Activated CD4-positive, alpha-beta memory T cell treated with anti-CD3 and anti-CD28 coated beads, Interleukin-2, amount 10 ng/mL, durations not matched to agents 7 days and 5 days (primary cell): Measurements from ENCODE around the gene LDLRAD3. TPM values are rescaled to one million over a fixed set of nuclear protein-coding genes. Genes with fewer than 3 reads are reported as not detected.

ENCODE experiments used
- CTCF ChIA-PET: fragments of 350-600 bp; sonication (Branson Sonifier 250); formaldehyde crosslinking; loops from one replicate; lab custom pipeline; 2021; ENCODE audit warnings: antibody characterized with exemption, inconsistent platforms; lab: Charles Lee
- POLR2A ChIA-PET: fragments of 350-600 bp; sonication (Branson Sonifier 250); formaldehyde crosslinking; loops from one replicate; lab custom pipeline; 2021; ENCODE audit warnings: antibody characterized with exemption; lab: Charles Lee
- DNase-seq: peaks from one replicate; pipeline ENCODE4 v3.0.0-alpha.2; 2020
- H3K27ac Mint-ChIP-seq: one replicate; pipeline ENCODE4 v1.8.0; 2021; ENCODE audit warnings: mild to moderate bottlenecking, mixed read lengths
- H3K27me3 Mint-ChIP-seq: one replicate; pipeline ENCODE4 v1.8.0; 2021; ENCODE audit warnings: mixed read lengths
- H3K36me3 Mint-ChIP-seq: one replicate; pipeline ENCODE4 v1.8.0; 2021; ENCODE audit warnings: low read depth, mixed read lengths
- H3K4me1 Mint-ChIP-seq: one replicate; pipeline ENCODE4 v1.8.0; 2021; ENCODE audit warnings: mixed read lengths
- H3K4me3 Mint-ChIP-seq: one replicate; pipeline ENCODE4 v1.8.0; 2021; ENCODE audit warnings: mild to moderate bottlenecking, mixed read lengths
- H3K9me3 Mint-ChIP-seq: one replicate; pipeline ENCODE4 v1.8.0; 2021; ENCODE audit warnings: mixed read lengths
- total RNA-seq, 2 experiments: library from RNA; stranded (reverse); gene quantifications; one replicate each; pipeline ENCODE4 v1.2.3, GENCODE V29; 2021

The LDLRAD3 gene
- total RNA-seq, 2 experiments from 2014 or later = not detected

DNA sequence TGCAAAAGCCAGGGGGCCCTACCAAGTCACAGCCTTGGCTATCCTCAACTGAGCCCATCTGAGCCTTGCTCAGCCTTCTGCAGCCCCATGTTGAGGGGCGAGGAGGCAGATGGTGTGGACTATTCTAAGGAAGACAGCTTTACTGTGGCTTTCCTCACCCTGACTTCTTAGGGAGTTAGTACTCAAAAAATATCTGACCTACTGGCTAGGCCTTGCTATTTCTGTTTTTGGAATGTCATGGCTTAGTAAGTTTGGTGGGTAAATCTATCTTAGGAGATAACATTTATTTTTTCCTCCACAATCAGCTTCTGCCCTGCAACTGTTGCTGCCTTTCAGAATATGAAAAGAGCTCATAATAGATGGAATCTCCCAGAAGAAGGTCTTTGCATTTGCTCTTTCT, 80.9 kb downstream of the LDLRAD3 start:
- CTCF ChIA-PET = no interaction called here
- Mint-ChIP-seq H3K36me3 (no peaks in the 10 kb centered on the region), H3K9me3 (no peaks in the 10 kb centered on the region), H3K27me3 (peaks cover 2% of the 10 kb centered on the region), H3K27ac (no peak overlapping the region), H3K4me3 (no peak overlapping the region), H3K4me1 (no peaks in the 10 kb centered on the region)
- POLR2A ChIA-PET = no interaction called here
- DNase-seq = no peak

DNA sequence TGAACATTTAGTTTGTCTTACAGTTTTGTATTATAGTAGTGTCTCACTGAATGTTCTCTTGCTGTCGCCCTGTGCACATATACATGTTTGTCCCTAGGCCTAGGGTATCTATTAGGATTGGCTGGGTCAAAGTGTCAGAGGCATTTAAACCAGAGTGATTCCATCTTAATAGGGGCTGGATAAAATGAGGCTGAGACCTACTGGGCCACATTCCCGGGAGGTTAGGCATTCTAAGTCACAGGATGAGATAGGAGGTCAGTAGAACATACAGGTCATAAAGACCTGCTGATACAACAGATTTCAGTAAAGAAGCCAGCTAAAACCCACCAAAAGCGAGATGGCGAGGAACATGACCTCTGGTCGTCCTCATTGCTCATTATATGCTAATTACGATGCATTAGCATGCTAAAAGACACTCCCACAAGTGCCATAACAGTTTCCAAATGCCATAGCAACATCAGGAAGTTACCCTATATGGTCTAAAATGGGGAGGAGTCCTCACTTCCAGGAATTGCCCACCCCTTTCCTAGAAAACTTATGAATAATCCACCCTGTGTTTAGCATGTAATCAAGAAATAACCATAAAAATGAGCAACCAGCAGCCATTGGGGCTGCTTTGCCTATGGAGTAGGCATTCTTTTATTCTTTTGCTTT, 82.6 kb downstream of the LDLRAD3 start:
- DNase-seq = no peak
- Mint-ChIP-seq H3K9me3 (no peaks in the 10 kb centered on the region), H3K27ac (no peak overlapping the region), H3K36me3 (no peaks in the 10 kb centered on the region), H3K4me3 (no peak overlapping the region), H3K27me3 (peaks cover 2% of the 10 kb centered on the region), H3K4me1 (no peaks in the 10 kb centered on the region)
- ChIA-PET POLR2A (no interaction called here), CTCF (no interaction called here)

DNA sequence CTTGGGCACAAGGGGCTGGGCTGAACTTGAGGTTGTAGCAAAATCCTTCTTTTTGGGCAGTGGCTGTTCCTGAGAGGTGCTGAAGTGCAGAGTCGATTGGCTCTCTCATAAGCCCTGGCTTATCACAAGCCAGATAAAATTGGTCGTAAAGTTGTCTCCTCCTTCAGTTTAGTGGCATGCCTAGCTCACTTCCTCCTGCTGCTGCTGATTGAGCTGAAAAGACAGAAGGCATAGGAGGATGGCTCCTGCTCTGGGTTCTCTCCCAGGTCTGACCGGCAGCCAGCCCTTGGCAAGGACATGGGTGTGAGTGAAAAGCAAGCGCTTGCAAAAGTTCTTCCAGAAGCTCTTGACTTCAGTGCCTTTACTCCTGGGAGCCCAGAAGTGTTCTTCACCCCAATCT, 83.9 kb downstream of the LDLRAD3 start:
- H3K9me3 Mint-ChIP-seq = no peaks in the 10 kb centered on the region
- H3K27ac Mint-ChIP-seq = no peak overlapping the region
- DNase-seq = no peak
- H3K4me1 Mint-ChIP-seq = no peaks in the 10 kb centered on the region
- ChIA-PET CTCF (no interaction called here), POLR2A (no interaction called here)
- H3K27me3 Mint-ChIP-seq = peaks cover 2% of the 10 kb centered on the region
- no peaks in the 10 kb centered on the region for H3K36me3 Mint-ChIP-seq
- no peak overlapping the region for H3K4me3 Mint-ChIP-seq

DNA sequence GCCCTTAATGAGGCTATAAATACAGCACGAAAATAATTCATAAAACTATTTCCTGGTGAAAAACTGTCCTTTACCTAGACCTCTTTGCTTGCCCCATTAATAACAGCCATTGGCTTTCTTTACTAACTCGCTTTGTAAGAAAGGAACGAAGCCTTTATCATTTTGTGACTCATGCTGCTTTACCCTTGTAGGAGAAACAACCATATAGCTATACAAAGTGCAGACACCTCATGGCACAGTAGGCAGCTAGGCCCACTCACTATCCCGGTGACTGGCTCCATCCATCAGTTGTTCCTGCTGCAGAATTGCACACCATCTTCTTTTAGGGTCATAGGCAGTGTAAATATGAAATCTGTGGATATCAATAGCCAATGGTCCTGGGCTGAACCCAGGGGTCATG, 85.8 kb downstream of the LDLRAD3 start:
- no peak for DNase-seq
- no peak overlapping the region for H3K4me3 Mint-ChIP-seq
- ChIA-PET POLR2A (no interaction called here), CTCF (no interaction called here)
- H3K27me3 Mint-ChIP-seq = peaks cover 2% of the 10 kb centered on the region
- H3K36me3 Mint-ChIP-seq = no peaks in the 10 kb centered on the region
- no peak overlapping the region for H3K27ac Mint-ChIP-seq
- no peaks in the 10 kb centered on the region for H3K4me1 Mint-ChIP-seq
- no peaks in the 10 kb centered on the region for H3K9me3 Mint-ChIP-seq

DNA sequence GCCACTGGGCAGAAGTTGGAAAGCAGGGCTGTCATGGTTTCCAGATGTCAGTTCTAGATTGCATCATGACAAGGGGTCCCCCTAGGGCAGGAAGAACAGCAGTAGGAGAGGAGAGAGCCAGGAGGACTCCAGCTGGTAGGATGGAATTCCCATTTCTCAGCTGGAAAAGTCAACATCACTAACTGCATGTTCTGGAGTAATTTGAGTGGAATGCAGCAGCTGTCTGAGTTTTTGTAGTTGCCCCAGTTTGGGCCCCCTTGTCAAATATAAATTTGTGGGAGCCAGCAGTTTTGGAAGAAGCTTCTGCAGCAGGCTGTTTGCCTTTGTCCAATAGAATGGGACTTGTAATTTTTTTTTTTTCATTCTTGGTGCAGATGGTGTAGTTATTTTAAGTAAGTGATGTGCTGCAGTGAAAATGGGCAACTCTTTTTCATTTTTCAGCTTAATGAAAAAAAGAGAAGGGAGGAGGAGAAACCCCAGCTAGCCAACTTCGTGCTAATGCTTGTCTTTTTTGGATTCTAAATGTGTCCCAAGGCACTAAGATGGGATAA, 86.9 kb downstream of the LDLRAD3 start:
- peaks cover 2% of the 10 kb centered on the region for H3K27me3 Mint-ChIP-seq
- H3K4me3 Mint-ChIP-seq = no peak overlapping the region
- no peaks in the 10 kb centered on the region for H3K9me3 Mint-ChIP-seq
- ChIA-PET CTCF (no interaction called here), POLR2A (no interaction called here)
- no peaks in the 10 kb centered on the region for H3K36me3 Mint-ChIP-seq
- DNase-seq = no peak
- H3K4me1 Mint-ChIP-seq = no peaks in the 10 kb centered on the region
- no peak overlapping the region for H3K27ac Mint-ChIP-seq

DNA sequence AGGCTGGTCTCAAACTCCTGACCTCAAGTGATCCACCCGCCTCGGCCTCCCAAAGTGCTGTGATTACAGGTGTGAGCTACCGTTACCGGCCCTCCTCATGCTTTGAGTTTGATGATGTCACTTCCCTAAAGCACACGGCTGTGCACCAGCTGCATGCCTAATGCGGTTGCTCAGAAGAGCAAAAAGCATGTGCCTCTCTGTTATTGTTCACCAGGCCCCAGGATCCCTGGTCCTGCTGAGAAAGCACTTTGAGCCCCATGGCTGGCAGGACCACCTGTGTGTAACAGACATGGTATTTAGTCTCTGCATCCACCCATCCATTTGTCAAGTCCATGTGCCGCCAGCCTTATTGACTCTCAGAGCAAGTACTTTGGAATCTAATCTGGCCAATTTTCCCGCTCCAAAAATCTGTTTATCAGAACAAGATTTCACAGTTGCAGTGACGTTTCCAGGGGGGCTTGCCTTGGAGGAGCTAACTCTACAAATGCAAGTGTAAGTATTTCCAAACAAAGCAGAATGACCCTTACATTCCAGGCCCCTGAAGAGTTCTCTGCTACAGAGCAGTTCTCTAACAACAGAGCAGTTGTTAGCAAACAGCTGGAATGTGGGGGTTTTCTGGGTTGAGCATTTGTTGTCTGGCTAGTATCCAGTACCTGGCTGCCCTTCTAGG, 89.4 kb downstream of the LDLRAD3 start:
- ChIA-PET POLR2A (no interaction called here), CTCF (no interaction called here)
- DNase-seq = no peak
- Mint-ChIP-seq H3K27ac (no peak overlapping the region), H3K36me3 (no peaks in the 10 kb centered on the region), H3K4me1 (no peaks in the 10 kb centered on the region), H3K9me3 (no peaks in the 10 kb centered on the region), H3K27me3 (peaks cover 2% of the 10 kb centered on the region), H3K4me3 (no peak overlapping the region)

DNA sequence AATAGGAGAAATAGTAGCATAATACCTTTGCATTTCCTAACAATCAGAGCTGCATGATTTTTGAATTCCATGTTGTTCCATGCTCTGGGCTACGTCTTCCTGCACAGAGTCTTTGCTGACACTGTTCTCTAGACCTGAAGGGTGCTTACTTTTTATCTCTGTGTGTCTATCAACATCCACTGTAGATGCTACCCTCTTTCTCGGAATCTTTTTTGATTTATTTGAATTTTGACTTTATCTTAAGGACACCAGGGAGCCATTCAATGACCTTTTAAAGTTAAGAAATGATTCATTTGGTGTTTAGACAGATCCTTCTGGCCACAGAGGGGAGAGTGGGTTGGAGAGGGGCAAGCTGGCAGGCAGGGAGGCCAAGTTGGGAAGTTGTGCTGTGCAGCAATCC, 90.1 kb downstream of the LDLRAD3 start:
- ChIA-PET CTCF (no interaction called here), POLR2A (no interaction called here)
- no peaks in the 10 kb centered on the region for H3K4me1 Mint-ChIP-seq
- no peak for DNase-seq
- H3K9me3 Mint-ChIP-seq = no peaks in the 10 kb centered on the region
- H3K27ac Mint-ChIP-seq = no peak overlapping the region
- H3K36me3 Mint-ChIP-seq = no peaks in the 10 kb centered on the region
- peaks cover 4% of the 10 kb centered on the region for H3K27me3 Mint-ChIP-seq
- no peak overlapping the region for H3K4me3 Mint-ChIP-seq

DNA sequence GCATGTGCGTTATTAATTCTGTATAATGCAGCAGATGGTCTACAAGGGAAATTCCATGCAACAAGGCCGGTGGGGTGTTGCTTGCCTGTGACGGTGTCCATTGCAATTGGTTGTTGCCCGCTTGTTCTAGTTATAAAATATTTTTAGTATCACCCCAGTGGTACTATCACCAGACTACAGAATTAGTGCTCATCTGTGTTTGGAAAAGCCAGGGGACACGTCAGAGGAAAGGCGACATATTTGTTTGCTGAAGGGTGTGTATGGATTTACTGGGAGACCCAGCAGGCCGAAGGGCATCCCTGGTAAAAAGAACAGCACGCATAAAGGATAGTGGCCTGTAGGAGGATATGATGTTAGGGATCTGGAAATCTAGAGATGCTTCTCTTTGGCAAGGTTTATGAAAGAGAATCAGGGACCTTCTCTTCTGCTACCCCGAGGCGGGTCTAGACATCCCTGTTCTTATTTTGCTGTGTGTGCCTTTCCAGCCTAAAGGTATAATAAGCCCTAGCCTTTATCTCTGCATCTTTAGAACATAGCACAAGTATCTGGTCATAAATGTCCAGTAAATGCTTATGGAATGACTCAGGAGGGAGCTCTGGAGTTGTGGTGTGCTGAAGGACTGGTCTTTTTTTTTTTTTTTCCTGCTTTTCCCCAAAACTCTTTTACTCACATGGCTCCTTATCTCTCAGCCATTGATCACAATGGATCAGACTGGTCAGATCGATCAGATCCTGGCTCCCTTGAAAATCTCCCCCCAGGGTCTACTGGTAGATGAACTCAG, 90.9 kb downstream of the LDLRAD3 start:
- no peak overlapping the region for H3K27ac Mint-ChIP-seq
- no peaks in the 10 kb centered on the region for H3K4me1 Mint-ChIP-seq
- no peak overlapping the region for H3K4me3 Mint-ChIP-seq
- ChIA-PET POLR2A (no interaction called here), CTCF (no interaction called here)
- peaks cover 5% of the 10 kb centered on the region for H3K27me3 Mint-ChIP-seq
- no peaks in the 10 kb centered on the region for H3K9me3 Mint-ChIP-seq
- DNase-seq = no peak
- H3K36me3 Mint-ChIP-seq = no peaks in the 10 kb centered on the region

DNA sequence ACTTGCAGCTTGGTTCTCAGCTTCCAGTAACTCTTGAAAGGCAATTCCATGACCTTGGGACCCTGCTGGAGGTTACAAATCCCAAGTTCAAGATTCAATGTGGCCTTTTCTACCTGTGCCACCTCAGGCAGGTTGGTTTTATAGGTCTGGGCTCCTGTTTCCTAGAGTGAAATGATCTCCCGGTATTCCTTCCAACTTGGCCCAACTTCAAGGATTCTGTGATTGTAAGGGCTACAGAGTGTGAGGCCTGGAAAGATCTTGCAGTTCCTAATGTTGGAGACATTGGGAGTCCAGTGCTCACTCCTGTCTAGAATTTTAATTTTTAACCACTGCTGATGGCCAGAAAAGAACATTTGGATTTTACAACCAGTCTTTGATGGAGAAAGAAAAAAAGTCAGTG, 91.6 kb downstream of the LDLRAD3 start:
- H3K36me3 Mint-ChIP-seq = no peaks in the 10 kb centered on the region

DNA sequence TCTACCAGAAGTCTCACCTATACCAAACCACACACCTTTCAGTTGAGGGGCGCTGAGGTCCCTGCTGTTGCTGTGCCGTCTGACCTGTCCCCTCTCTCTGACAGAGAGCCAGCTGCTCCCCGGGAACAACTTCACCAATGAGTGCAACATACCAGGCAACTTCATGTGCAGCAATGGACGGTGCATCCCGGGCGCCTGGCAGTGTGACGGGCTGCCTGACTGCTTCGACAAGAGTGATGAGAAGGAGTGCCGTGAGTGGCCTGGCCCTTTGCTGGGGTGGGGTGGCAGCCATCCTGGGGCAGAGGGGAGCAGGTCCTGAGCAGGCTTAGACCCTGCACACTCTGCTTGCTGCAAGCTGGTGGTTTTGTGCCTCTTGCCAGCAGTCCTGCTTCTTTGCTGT, 92.1 kb downstream of the LDLRAD3 start:
- H3K36me3 Mint-ChIP-seq = no peaks in the 10 kb centered on the region
- H3K27ac Mint-ChIP-seq = no peak overlapping the region
- no peaks in the 10 kb centered on the region for H3K4me1 Mint-ChIP-seq
- ChIA-PET POLR2A (no interaction called here), CTCF (no interaction called here)
- no peak overlapping the region for H3K4me3 Mint-ChIP-seq
- DNase-seq = no peak
- no peaks in the 10 kb centered on the region for H3K9me3 Mint-ChIP-seq
- H3K27me3 Mint-ChIP-seq = peaks cover 7% of the 10 kb centered on the region

More for the DNA sequence above, 91.6 kb downstream of the LDLRAD3 start:
- H3K27ac Mint-ChIP-seq = no peak overlapping the region
- DNase-seq = no peak
- no peaks in the 10 kb centered on the region for H3K4me1 Mint-ChIP-seq
- no peaks in the 10 kb centered on the region for H3K9me3 Mint-ChIP-seq
- ChIA-PET POLR2A (no interaction called here), CTCF (no interaction called here)
- H3K27me3 Mint-ChIP-seq = peaks cover 8% of the 10 kb centered on the region
- no peak overlapping the region for H3K4me3 Mint-ChIP-seq

DNA sequence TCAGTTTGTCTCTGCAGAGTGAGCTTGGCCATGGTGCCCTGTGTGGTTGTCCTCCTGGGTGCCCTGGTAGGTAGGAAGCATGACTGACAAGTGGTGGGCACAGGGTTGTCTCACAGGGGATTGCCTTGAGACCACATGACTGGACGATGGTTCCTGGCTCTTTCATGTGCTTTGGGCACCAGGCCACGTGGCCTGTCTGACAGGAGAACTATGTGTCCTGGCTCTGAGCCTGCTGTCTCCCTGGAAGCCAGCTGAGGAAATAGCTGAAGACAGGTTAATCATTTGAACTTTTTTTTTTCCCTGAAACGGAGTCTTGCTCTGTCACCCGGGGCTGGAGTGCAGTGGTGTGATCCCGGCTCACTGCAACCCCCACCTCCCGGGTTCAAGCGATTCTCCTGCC, 93.2 kb downstream of the LDLRAD3 start:
- CTCF ChIA-PET = no interaction called here
- H3K4me1 Mint-ChIP-seq = no peaks in the 10 kb centered on the region

DNA sequence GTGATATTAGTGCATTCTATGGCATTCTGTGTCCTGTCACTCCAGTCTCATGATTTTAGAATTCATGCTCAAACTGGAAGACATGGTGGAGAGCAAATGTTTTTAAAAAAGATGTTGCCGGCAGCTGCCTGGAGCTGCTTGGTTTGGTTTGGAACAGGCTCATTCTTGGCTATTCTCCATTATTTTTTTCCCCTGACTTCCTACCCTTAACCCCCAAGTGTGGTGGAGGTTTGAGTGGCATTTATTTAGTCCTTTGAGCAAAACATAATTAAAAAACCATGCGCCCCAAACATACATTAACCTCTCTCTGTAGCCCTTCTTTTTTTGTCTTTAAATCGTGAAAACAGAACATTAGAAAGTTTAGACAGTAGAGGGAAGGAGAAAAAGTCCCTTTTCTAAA, 94.7 kb downstream of the LDLRAD3 start:
- H3K4me3 Mint-ChIP-seq = no peak overlapping the region
- POLR2A ChIA-PET = no interaction called here
- no peak for DNase-seq
- H3K27me3 Mint-ChIP-seq = peaks cover 10% of the 10 kb centered on the region
- CTCF ChIA-PET = no interaction called here
- H3K36me3 Mint-ChIP-seq = no peaks in the 10 kb centered on the region
- no peaks in the 10 kb centered on the region for H3K4me1 Mint-ChIP-seq
- H3K27ac Mint-ChIP-seq = no peak overlapping the region
- no peaks in the 10 kb centered on the region for H3K9me3 Mint-ChIP-seq

More for the DNA sequence above, 93.2 kb downstream of the LDLRAD3 start:
- H3K27me3 Mint-ChIP-seq = peaks cover 10% of the 10 kb centered on the region
- no peak overlapping the region for H3K27ac Mint-ChIP-seq
- POLR2A ChIA-PET = no interaction called here
- DNase-seq = no peak
- H3K36me3 Mint-ChIP-seq = no peaks in the 10 kb centered on the region
- H3K9me3 Mint-ChIP-seq = no peaks in the 10 kb centered on the region
- no peak overlapping the region for H3K4me3 Mint-ChIP-seq

DNA sequence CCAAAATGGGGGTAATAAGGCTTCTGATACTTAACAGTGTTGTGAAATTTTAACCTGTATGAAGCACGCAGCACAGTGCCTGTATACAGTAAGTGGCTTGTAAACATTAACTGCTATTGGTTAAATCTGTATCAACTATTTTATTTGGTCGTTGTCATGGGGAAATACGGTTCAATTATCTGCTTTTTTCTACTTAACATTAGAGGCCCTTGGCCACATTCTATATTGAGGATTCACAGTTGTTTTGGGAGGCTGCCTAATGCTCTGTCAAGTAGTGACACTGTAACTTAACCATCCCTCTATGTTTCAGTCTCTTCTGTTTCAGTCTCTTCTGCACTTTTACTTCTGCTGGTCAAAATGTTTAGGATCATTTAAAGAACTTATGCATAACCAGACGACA, 95.6 kb downstream of the LDLRAD3 start:
- no peak overlapping the region for H3K27ac Mint-ChIP-seq
- ChIA-PET POLR2A (no interaction called here), CTCF (no interaction called here)
- no peaks in the 10 kb centered on the region for H3K9me3 Mint-ChIP-seq
- H3K36me3 Mint-ChIP-seq = no peaks in the 10 kb centered on the region
- peaks cover 10% of the 10 kb centered on the region for H3K27me3 Mint-ChIP-seq
- H3K4me1 Mint-ChIP-seq = no peaks in the 10 kb centered on the region
- no peak overlapping the region for H3K4me3 Mint-ChIP-seq
- no peak for DNase-seq
